KG1 (cell line): ENCODE data around the gene CCL17.
"Not testable (repeated sequence)": the region's sequence is repeated elsewhere in the genome, so short reads cannot be mapped to it uniquely, and the experiment has no call there.

Source experiments
- DNase-seq: peaks from one replicate; lab custom pipeline; 2025; lab: John Stamatoyannopoulos, UW

The CCL17 gene

GRCh38 chr16:57403965-57404817 is at the start of gene CCL17:
Gene CCL17 (plus strand): TSS chr16:57404767. CDS start chr16:57413933, 9,166 bp downstream.
- DNase-seq = no peak

GRCh38 chr16:57355898-57356414 is 48.6 kb upstream of the CCL17 start:
- no peak for DNase-seq

- no peak for DNase-seq
Observed at GRCh38 chr16:57356547-57356946, 48.0 kb upstream of the CCL17 start.

- no peak for DNase-seq
Observed at GRCh38 chr16:57357330-57358085, 47.1 kb upstream of the CCL17 start.

GRCh38 chr16:57358086-57358420 is 46.5 kb upstream of the CCL17 start:
- no peak for DNase-seq

GRCh38 chr16:57358527-57359095 is 46.0 kb upstream of the CCL17 start, which contains the start of gene CCL22:
Gene CCL22 (plus strand): TSS chr16:57358783. CDS start chr16:57358817, 34 bp downstream.
- DNase-seq = no peak

- no peak for DNase-seq
Observed at GRCh38 chr16:57360321-57360935, 44.1 kb upstream of the CCL17 start.

GRCh38 chr16:57361404-57361803 is 43.2 kb upstream of the CCL17 start:
- DNase-seq = no peak

GRCh38 chr16:57364143-57364542 is 40.4 kb upstream of the CCL17 start:
- DNase-seq = no peak

GRCh38 chr16:57366544-57367040 is 38.0 kb upstream of the CCL17 start:
- no peak for DNase-seq

GRCh38 chr16:57367116-57367752 is 37.3 kb upstream of the CCL17 start:
- no peak for DNase-seq

- no peak for DNase-seq
Observed at GRCh38 chr16:57371494-57372371, 32.8 kb upstream of the CCL17 start.

- no peak for DNase-seq
Observed at GRCh38 chr16:57372372-57373116, 32.0 kb upstream of the CCL17 start, which contains the start of gene CX3CL1. Gene CX3CL1 (plus strand): TSS chr16:57372490. CDS start chr16:57372569, 79 bp downstream.

GRCh38 chr16:57373117-57373947 is 31.2 kb upstream of the CCL17 start:
- no peak for DNase-seq

- no peak for DNase-seq
Observed at GRCh38 chr16:57374067-57374534, 30.5 kb upstream of the CCL17 start.

- not testable (repeated sequence) for DNase-seq
Observed at GRCh38 chr16:57374925-57375465, 29.6 kb upstream of the CCL17 start.

GRCh38 chr16:57376313-57376818 is 28.2 kb upstream of the CCL17 start:
- DNase-seq = no peak
